Keratinocyte (primary cell): Measurements from ENCODE around the gene SERPINB1.

Source experiments
- CTCF ChIP-seq, 3 experiments: IDR thresholded peaks in 1 of 3; conservative IDR thresholded peaks in 1 of 3; optimal IDR thresholded peaks in 1 of 3; 2 replicates in 2 of 3; 3 replicates in 1 of 3; pipeline versions ENCODE3 to v1.5.1; 2011; ENCODE audit warnings: low read length in 3 of 3, mild to moderate bottlenecking in 3 of 3, moderate library complexity in 2 of 3, control low read depth in 1 of 3, inconsistent platforms in 1 of 3; ENCODE audit not compliant: insufficient read depth in 2 of 3; ENCODE audit errors: extremely low read depth in 1 of 3
- EZH2 ChIP-seq: IDR thresholded peaks from one replicate; pipeline ENCODE4 v1.6.1; 2012; ENCODE audit warnings: inconsistent platforms, mild to moderate bottlenecking, low read length, moderate library complexity

GRCh38 chr6:2803731-2804429 lies 37.8 kb downstream of the SERPINB1 start:
- no peak for TF ChIP-seq EZH2
- no peak for TF ChIP-seq CTCF (optimal IDR thresholded peaks at IDR 0.05 in 1 of 3, IDR thresholded peaks at IDR 0.05 in 1 of 3, conservative IDR thresholded peaks at IDR 0.05 in 1 of 3; ENCODE audit: extremely low read depth in 1 of 3, insufficient read depth in 2 of 3, low read length in 3 of 3)
